HCT116 (cell line): ENCODE results near the gene CBFA2T3. TPM values are rescaled to one million over a fixed set of nuclear protein-coding genes. Genes with fewer than 3 reads are reported as not detected.

Source experiments
- ATAC-seq: fragments of 200-7000 bp; cut with Tn5 transposase; 2 replicates; pipeline ENCODE4 v1.9.1; 2020; ENCODE audit warnings: mild to moderate bottlenecking, moderate library complexity
- BruUV-seq: library from RNA; stranded (reverse); fragments of 400-500 nt; replicated peaks from 2 replicates; lab custom pipeline; 2021; lab: Mats Ljungman, UMichigan
- CTCF ChIA-PET: fragments of 300-600 bp; sonication (Branson Sonifier 250); formaldehyde crosslinking; loops from one replicate; lab custom pipeline; 2021; ENCODE audit warnings: antibody characterized with exemption; lab: Charles Lee
- POLR2A ChIA-PET: fragments of 300-600, 350-600 bp; sonication (Branson Sonifier 250); formaldehyde crosslinking; loops from one replicate; lab custom pipeline; 2021; ENCODE audit warnings: antibody characterized with exemption; lab: Charles Lee
- RAD21 ChIA-PET, 2 experiments: fragments of 300-600 bp; sonication (Branson Sonifier 250); formaldehyde crosslinking; loops; one replicate each; lab custom pipeline; 2023; ENCODE audit warnings: low total read pairs in 2 of 2; ENCODE audit not compliant: uncharacterized antibody in 2 of 2, unreplicated experiment in 2 of 2, low non-redundant PET in 1 of 2; lab: Charles Lee
- DNase-seq: peaks from one replicate; pipeline ENCODE4 v3.0.0-alpha.2; 2010; ENCODE audit warnings: low read depth, low spot score
- H2AFZ ChIP-seq: fragments of 200-600 bp; shearing (Covaris generic), sonication (generic); 2 replicates; pipeline ENCODE4 v1.6.1; 2017; ENCODE audit warnings: low read depth, mixed run types, mixed read lengths, antibody characterized with exemption, low read length; ENCODE audit not compliant: poor library complexity, severe bottlenecking
- H3K27ac ChIP-seq: 2 replicates; pipeline ENCODE4 v1.5.1; 2012; ENCODE audit warnings: low read depth, low read length
- H3K27me3 ChIP-seq: fragments of 200-600 bp; sonication (generic); 2 replicates; pipeline ENCODE4 v1.6.1; 2016; ENCODE audit warnings: mixed run types, low read length, mixed read lengths; ENCODE audit not compliant: insufficient read depth
- H3K36me3 ChIP-seq, 2 experiments: fragments of 200-500 bp in 1 of 2; fragments of 200-600 bp in 1 of 2; sonication (Bioruptor generic) in 1 of 2; sonication (generic) in 1 of 2; 2 replicates each; pipeline versions ENCODE4 v1.5.1 to v1.6.1; 2014 to 2016; ENCODE audit warnings: low read length in 2 of 2, inconsistent platforms in 1 of 2, mixed read lengths in 1 of 2, mixed run types in 1 of 2; ENCODE audit not compliant: insufficient read depth in 2 of 2, control insufficient read depth in 1 of 2
- H3K4me1 ChIP-seq, 2 experiments: fragments of 200-600 bp in 1 of 2; sonication (generic) in 1 of 2; 2 replicates each; pipeline versions ENCODE4 v1.5.1 to v1.6.1; 2012 to 2017; ENCODE audit warnings: low read length in 2 of 2, inconsistent platforms in 1 of 2, mild to moderate bottlenecking in 1 of 2, mixed read lengths in 1 of 2, mixed run types in 1 of 2, moderate library complexity in 1 of 2; ENCODE audit not compliant: insufficient read depth in 2 of 2, control insufficient read depth in 1 of 2
- H3K4me2 ChIP-seq: fragments of 200-600 bp; sonication (generic); 2 replicates; pipeline ENCODE4 v1.6.1; 2017; ENCODE audit warnings: mixed run types, low read length, mixed read lengths
- H3K4me3 ChIP-seq, 2 experiments: fragments of 200-600 bp in 1 of 2; sonication (generic) in 1 of 2; replicated peaks in 1 of 2; 2 replicates each; pipeline ENCODE4 v1.5.1; 2011 to 2016; ENCODE audit warnings: low read length in 2 of 2, control low read depth in 1 of 2, low read depth in 1 of 2, mild to moderate bottlenecking in 1 of 2, mixed read lengths in 1 of 2, mixed run types in 1 of 2
- H3K79me2 ChIP-seq: fragments of 200-600 bp; sonication (generic); 2 replicates; pipeline ENCODE4 v1.6.1; 2017; ENCODE audit warnings: mild to moderate bottlenecking, mixed run types, low read length, moderate library complexity, mixed read lengths; ENCODE audit not compliant: insufficient read depth
- H3K9ac ChIP-seq: fragments of 200-600 bp; sonication (generic); 2 replicates; pipeline ENCODE4 v1.6.1; 2016; ENCODE audit warnings: low read length, mixed read lengths
- H3K9me2 ChIP-seq: fragments of 200-600 bp; sonication (generic), shearing (Covaris generic); 2 replicates; pipeline ENCODE4 v1.6.1; 2017; ENCODE audit warnings: mixed run types, mild to moderate bottlenecking, moderate library complexity; ENCODE audit not compliant: insufficient read depth
- H3K9me3 ChIP-seq, 2 experiments: fragments of 200-500 bp in 1 of 2; fragments of 200-600 bp in 1 of 2; sonication (Bioruptor generic) in 1 of 2; sonication (generic) in 1 of 2; 2 replicates each; pipeline ENCODE4 v1.6.1; 2014 to 2017; ENCODE audit warnings: low read length in 2 of 2, mixed read lengths in 2 of 2, inconsistent platforms in 1 of 2, low read depth in 1 of 2, mild to moderate bottlenecking in 1 of 2, mixed run types in 1 of 2, moderate library complexity in 1 of 2; ENCODE audit not compliant: control insufficient read depth in 1 of 2, insufficient read depth in 1 of 2
- H4K20me1 ChIP-seq: fragments of 200-600 bp; sonication (generic), shearing (Covaris generic); 2 replicates; pipeline ENCODE4 v1.6.1; 2017; ENCODE audit warnings: mixed run types, mild to moderate bottlenecking, moderate library complexity; ENCODE audit not compliant: insufficient read depth
- ATF3 ChIP-seq: IDR thresholded peaks from 2 replicates; pipeline ENCODE4 v1.6.1; 2012
- CTCF ChIP-seq, 3 experiments: fragments of 200-600 bp in 1 of 3; sonication (generic) in 1 of 3; IDR thresholded peaks in 2 of 3; conservative IDR thresholded peaks in 1 of 3; 2 replicates each; pipeline ENCODE4 v1.5.1; 2012 to 2017; ENCODE audit warnings: low read depth in 2 of 3, low read length in 2 of 3, antibody characterized with exemption in 1 of 3, borderline replicate concordance in 1 of 3, control low read depth in 1 of 3, mild to moderate bottlenecking in 1 of 3, mixed read lengths in 1 of 3, mixed run types in 1 of 3, moderate library complexity in 1 of 3; ENCODE audit not compliant: insufficient read depth in 1 of 3
- EGR1 ChIP-seq: IDR thresholded peaks from 2 replicates; pipeline ENCODE4 v1.6.1; 2012; ENCODE audit warnings: low read depth
- ELF1 ChIP-seq: IDR thresholded peaks from 2 replicates; pipeline ENCODE4 v1.6.1; 2012; ENCODE audit warnings: low read depth, borderline replicate concordance
- FOSL1 ChIP-seq: IDR thresholded peaks from 2 replicates; pipeline ENCODE4 v1.6.1; 2012; ENCODE audit warnings: low read depth
- JUND ChIP-seq: IDR thresholded peaks from 2 replicates; pipeline ENCODE4 v1.6.1; 2012
- SP1 ChIP-seq: IDR thresholded peaks from 2 replicates; pipeline ENCODE4 v1.6.1; 2012; ENCODE audit warnings: low read depth
- SRF ChIP-seq: IDR thresholded peaks from 2 replicates; pipeline ENCODE4 v1.6.1; 2012; ENCODE audit warnings: low read depth
- YY1 ChIP-seq: IDR thresholded peaks from 2 replicates; pipeline ENCODE4 v1.6.1; 2011; ENCODE audit warnings: low read length, low read depth, moderate library complexity, mild to moderate bottlenecking; ENCODE audit not compliant: insufficient replicate concordance; ENCODE audit errors: extremely low read depth
- intact Hi-C: fragments of 100-400 bp; cut with micrococcal nuclease; formaldehyde crosslinking; loops from 2 replicates; pipeline ENCODE4 v1.10.0; 2022
- total RNA-seq: library from RNA; stranded (reverse); gene quantifications from one replicate; pipeline ENCODE4 v1.2.1, GENCODE V29; 2021; ENCODE audit not compliant: unreplicated experiment

CBFA2T3 gene
- total RNA-seq, 1 experiment from 2014 or later: 19.1 TPM

GRCh38 chr16:88867581-88868246, 109.3 kb downstream of the CBFA2T3 start:
- H3K79me2 ChIP-seq: no peaks in the 10 kb centered on the region
- no peaks in the 10 kb centered on the region for H3K27me3 ChIP-seq
- no peaks in the 10 kb centered on the region for H3K9me3 ChIP-seq
- no peak overlapping the region for H3K9ac ChIP-seq
- intact Hi-C loops: no loop called here
- ATAC-seq (no peak), DNase-seq (no peak)
- H2AFZ ChIP-seq: no peak overlapping the region
- CTCF ChIA-PET: no interaction called here
- H3K4me1 ChIP-seq: no peaks in the 10 kb centered on the region
- H3K4me3 ChIP-seq: no peak overlapping the region
- H3K9me2 ChIP-seq: no peaks in the 10 kb centered on the region
- H3K4me2 ChIP-seq: no peak overlapping the region
- no peak overlapping the region for H3K27ac ChIP-seq
- POLR2A ChIA-PET: no interaction called here
- BruUV-seq: no TSS peak
- RAD21 ChIA-PET: no interaction called here
- no peaks in the 10 kb centered on the region for H3K36me3 ChIP-seq
- no peaks in the 10 kb centered on the region for H4K20me1 ChIP-seq
- TF ChIP-seq YY1 (no peak), CTCF (IDR thresholded peaks at IDR 0.05 in 2 of 3, conservative IDR thresholded peaks at IDR 0.05 in 1 of 3; ENCODE audit: borderline replicate concordance in 1 of 3, insufficient read depth in 1 of 3, low read depth in 2 of 3, low read length in 2 of 3) (no peak), SP1 (no peak), EGR1 (no peak)

GRCh38 chr16:88866151-88866920, 110.7 kb downstream of the CBFA2T3 start, which contains the start of gene PABPN1L:
Gene PABPN1L (minus strand): TSS chr16:88866660. CDS start chr16:88866606, 54 bp downstream.
- DNase-seq: no peak
- intact Hi-C loops: no loop called here
- Histone ChIP-seq H3K27me3 (no peaks in the 10 kb centered on the region), H3K4me3 (no peak within 1 kb of the TSS), H3K4me1 (no peaks in the 10 kb centered on the region), H3K9me3 (no peaks in the 10 kb centered on the region), H4K20me1 (no peaks in the 10 kb centered on the region), H3K79me2 (no peaks in the 10 kb centered on the region), H3K27ac (no peak within 1 kb of the TSS), H2AFZ (no peak within 1 kb of the TSS), H3K36me3 (peaks cover 0 to 3% of the 10 kb centered on the region in 2 experiments; a peak in 2 of 4 replicates), H3K9ac (no peak within 1 kb of the TSS), H3K4me2 (no peak within 1 kb of the TSS), H3K9me2 (no peaks in the 10 kb centered on the region)
- RAD21 ChIA-PET: no interaction called here
- CTCF ChIA-PET: no interaction called here
- POLR2A ChIA-PET: no interaction called here
- TF ChIP-seq FOSL1 (no peak), ATF3 (no peak), SRF (no peak), ELF1 (no peak), JUND (no peak)
- no peak for ATAC-seq
- no TSS peak for BruUV-seq
